ENCODE measurements around the gene SLC25A14. TPM values are rescaled to one million over a fixed set of nuclear protein-coding genes. Genes with fewer than 3 reads are reported as not detected.

SLC25A14 gene
- total RNA-seq, 1 experiment from 2014 or later, result 20.4 TPM

DNA sequence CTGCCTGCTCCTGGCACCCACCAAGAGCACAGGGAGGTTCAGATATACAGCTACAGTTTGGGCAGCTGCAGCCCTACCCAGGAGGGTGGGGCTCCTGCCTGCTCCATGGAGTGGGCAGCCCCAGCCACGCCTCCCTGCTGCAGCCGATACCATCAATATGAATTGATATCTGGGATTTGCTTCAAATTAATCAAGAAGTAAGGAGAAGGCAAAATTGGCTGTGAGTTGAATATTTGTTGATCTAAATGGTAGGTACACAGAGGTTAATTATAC lies 39.8 kb upstream of the SLC25A14 start:
- Histone ChIP-seq H3K27me3 (ENCODE audit: low read length) (no peaks in the 10 kb centered on the region), H3F3A (ENCODE audit: low read length, unreplicated experiment) (no peaks in the 10 kb centered on the region), H4K20me1 (ENCODE audit: low read length) (no peaks in the 10 kb centered on the region), H3K79me2 (ENCODE audit: low read length) (no peaks in the 10 kb centered on the region), H3K9ac (ENCODE audit: low read length) (no peak overlapping the region), H3K27ac (ENCODE audit: low read length) (no peak overlapping the region), H3K4me2 (ENCODE audit: low read length) (no peak overlapping the region), H3K9me2 (replicated peaks; ENCODE audit: low read length) (no peaks in the 10 kb centered on the region), H3K4me1 (ENCODE audit: insufficient read depth, low read length) (peaks cover 19% of the 10 kb centered on the region), H3K9me3 (ENCODE audit: low read length) (no peaks in the 10 kb centered on the region), H3K4me3 (ENCODE audit: low read length) (no peak overlapping the region), H3K36me3 (ENCODE audit: low read depth, low read length) (no peaks in the 10 kb centered on the region), H2AFZ (ENCODE audit: low read length) (no peak overlapping the region)
- ChIA-PET CTCF (no interaction called here), POLR2A (ENCODE audit: unreplicated experiment) (no interaction called here)
- DNase-seq, result no peak
- TF ChIP-seq, protein P1, sequence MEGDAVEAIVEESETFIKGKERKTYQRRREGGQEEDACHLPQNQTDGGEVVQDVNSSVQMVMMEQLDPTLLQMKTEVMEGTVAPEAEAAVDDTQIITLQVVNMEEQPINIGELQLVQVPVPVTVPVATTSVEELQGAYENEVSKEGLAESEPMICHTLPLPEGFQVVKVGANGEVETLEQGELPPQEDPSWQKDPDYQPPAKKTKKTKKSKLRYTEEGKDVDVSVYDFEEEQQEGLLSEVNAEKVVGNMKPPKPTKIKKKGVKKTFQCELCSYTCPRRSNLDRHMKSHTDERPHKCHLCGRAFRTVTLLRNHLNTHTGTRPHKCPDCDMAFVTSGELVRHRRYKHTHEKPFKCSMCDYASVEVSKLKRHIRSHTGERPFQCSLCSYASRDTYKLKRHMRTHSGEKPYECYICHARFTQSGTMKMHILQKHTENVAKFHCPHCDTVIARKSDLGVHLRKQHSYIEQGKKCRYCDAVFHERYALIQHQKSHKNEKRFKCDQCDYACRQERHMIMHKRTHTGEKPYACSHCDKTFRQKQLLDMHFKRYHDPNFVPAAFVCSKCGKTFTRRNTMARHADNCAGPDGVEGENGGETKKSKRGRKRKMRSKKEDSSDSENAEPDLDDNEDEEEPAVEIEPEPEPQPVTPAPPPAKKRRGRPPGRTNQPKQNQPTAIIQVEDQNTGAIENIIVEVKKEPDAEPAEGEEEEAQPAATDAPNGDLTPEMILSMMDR (conservative IDR thresholded peaks at IDR 0.05; ENCODE audit: low read depth, low read length), result no peak
- TF ChIP-seq EZH2 (IDR thresholded peaks at IDR 0.05; ENCODE audit: low read length, unreplicated experiment), result no peak
- TF ChIP-seq EZH2phosphoT487 (IDR thresholded peaks at IDR 0.05; ENCODE audit: borderline replicate concordance, low read length), result no peak
- ATAC-seq, result no peak
- intact Hi-C loops (cut with micrococcal nuclease), result no loop called here
- no TSS peak for BruUV-seq (replicated peaks)

DNA sequence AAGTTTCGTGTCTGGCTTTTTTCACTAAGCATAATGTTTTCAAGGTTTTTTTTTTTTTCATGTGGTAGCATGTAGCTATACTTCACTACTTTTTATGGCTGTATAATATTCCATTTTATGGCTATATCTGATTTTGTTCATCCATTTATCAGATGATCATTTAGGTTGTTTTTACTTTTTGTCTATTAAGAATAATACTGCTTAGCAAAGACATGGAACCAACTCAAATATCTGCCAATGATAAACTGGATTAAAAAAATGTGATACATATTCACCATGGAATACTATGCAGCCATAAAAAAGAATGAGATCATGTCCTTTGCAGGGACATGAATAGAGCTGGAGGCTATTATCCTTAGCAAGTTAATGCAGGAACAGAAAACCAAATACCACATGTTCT lies 38.3 kb upstream of the SLC25A14 start:
- Histone ChIP-seq H3K9ac (ENCODE audit: low read length) (no peak overlapping the region), H4K20me1 (ENCODE audit: low read length) (no peaks in the 10 kb centered on the region), H3K27ac (ENCODE audit: low read length) (no peak overlapping the region), H3F3A (ENCODE audit: low read length, unreplicated experiment) (no peaks in the 10 kb centered on the region), H3K9me3 (ENCODE audit: low read length) (no peaks in the 10 kb centered on the region), H3K4me1 (ENCODE audit: insufficient read depth, low read length) (peaks cover 9% of the 10 kb centered on the region), H3K4me2 (ENCODE audit: low read length) (no peak overlapping the region), H3K9me2 (replicated peaks; ENCODE audit: low read length) (no peaks in the 10 kb centered on the region), H3K36me3 (ENCODE audit: low read depth, low read length) (no peaks in the 10 kb centered on the region), H3K79me2 (ENCODE audit: low read length) (no peaks in the 10 kb centered on the region), H3K27me3 (ENCODE audit: low read length) (no peaks in the 10 kb centered on the region), H3K4me3 (ENCODE audit: low read length) (no peak overlapping the region), H2AFZ (ENCODE audit: low read length) (no peak overlapping the region)
- TF ChIP-seq EZH2phosphoT487 (IDR thresholded peaks at IDR 0.05; ENCODE audit: borderline replicate concordance, low read length), result no peak
- no peak for TF ChIP-seq EZH2 (IDR thresholded peaks at IDR 0.05; ENCODE audit: low read length, unreplicated experiment)
- TF ChIP-seq, protein P1 (conservative IDR thresholded peaks at IDR 0.05; ENCODE audit: low read depth, low read length), result no peak
- BruUV-seq (replicated peaks), result no TSS peak
- intact Hi-C loops (cut with micrococcal nuclease), result no loop called here
- ChIA-PET CTCF (no interaction called here), POLR2A (ENCODE audit: unreplicated experiment) (no interaction called here)
- DNase-seq (no peak), ATAC-seq (no peak)

DNA sequence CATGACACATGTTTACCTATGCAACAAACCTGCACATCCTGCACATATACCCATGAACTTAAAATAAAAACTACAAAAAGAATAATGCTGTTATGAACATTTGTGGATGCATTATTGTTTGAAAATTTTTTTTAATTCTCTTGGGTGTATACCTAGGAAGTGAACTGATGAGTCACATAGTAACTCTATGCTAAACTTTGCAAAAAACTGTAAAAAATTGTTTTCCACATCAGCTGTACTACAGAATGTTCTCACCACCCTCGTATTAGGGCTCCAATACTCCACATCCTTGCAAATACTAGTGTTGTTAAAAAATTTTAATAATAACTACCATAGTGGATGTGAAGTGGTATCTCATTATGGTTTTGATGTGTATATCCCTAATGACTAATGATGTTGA lies 37.7 kb upstream of the SLC25A14 start:
- CTCF ChIA-PET, result no interaction called here
- no peaks in the 10 kb centered on the region for H3F3A ChIP-seq (ENCODE audit: low read length, unreplicated experiment)
- no peak for DNase-seq
- H3K4me2 ChIP-seq (ENCODE audit: low read length), result no peak overlapping the region
- no peak overlapping the region for H3K4me3 ChIP-seq (ENCODE audit: low read length)
- H3K27ac ChIP-seq (ENCODE audit: low read length), result no peak overlapping the region
- no peak overlapping the region for H3K9ac ChIP-seq (ENCODE audit: low read length)
- H4K20me1 ChIP-seq (ENCODE audit: low read length), result no peaks in the 10 kb centered on the region
- no peaks in the 10 kb centered on the region for H3K36me3 ChIP-seq (ENCODE audit: low read depth, low read length)
- H3K9me3 ChIP-seq (ENCODE audit: low read length), result no peaks in the 10 kb centered on the region
- ATAC-seq, result no peak
- intact Hi-C loops (cut with micrococcal nuclease), result no loop called here
- no peaks in the 10 kb centered on the region for H3K27me3 ChIP-seq (ENCODE audit: low read length)
- H3K9me2 ChIP-seq (replicated peaks; ENCODE audit: low read length), result no peaks in the 10 kb centered on the region
- no TSS peak for BruUV-seq (replicated peaks)
- H3K79me2 ChIP-seq (ENCODE audit: low read length), result no peaks in the 10 kb centered on the region
- no peak for TF ChIP-seq EZH2phosphoT487 (IDR thresholded peaks at IDR 0.05; ENCODE audit: borderline replicate concordance, low read length)
- TF ChIP-seq, protein P1 (conservative IDR thresholded peaks at IDR 0.05; ENCODE audit: low read depth, low read length), result no peak
- POLR2A ChIA-PET (ENCODE audit: unreplicated experiment), result no interaction called here
- H2AFZ ChIP-seq (ENCODE audit: low read length), result no peak overlapping the region
- peaks cover 3% of the 10 kb centered on the region for H3K4me1 ChIP-seq (ENCODE audit: insufficient read depth, low read length)

Measured in PC-3 (cell line).